CD8-positive, alpha-beta memory T cell (primary cell): ENCODE measurements around the gene EPHA4. TPM values are rescaled to one million over a fixed set of nuclear protein-coding genes. Genes with fewer than 3 reads are reported as not detected.

ENCODE experiments used
- CTCF ChIA-PET: fragments of 350-600 bp; sonication (Branson Sonifier 250); formaldehyde crosslinking; loops from one replicate; lab custom pipeline; 2021; ENCODE audit warnings: antibody characterized with exemption; lab: Charles Lee
- POLR2A ChIA-PET: fragments of 350-600 bp; sonication (Branson Sonifier 250); formaldehyde crosslinking; loops from one replicate; lab custom pipeline; 2021; ENCODE audit warnings: antibody characterized with exemption; lab: Charles Lee
- DNase-seq, 5 donors: peaks; one replicate each; pipeline versions ENCODE4 v3.0.0 to v3.0.0-alpha.2; 2020 to 2022; ENCODE audit warnings: mixed read lengths in 1 of 5
- H3K27ac ChIP-seq: one replicate; pipeline ENCODE4 v1.7.0; 2013; ENCODE audit warnings: low read depth, mild to moderate bottlenecking, low read length, moderate library complexity
- H3K27me3 ChIP-seq: 2 replicates; pipeline ENCODE4 v1.7.0; 2013; ENCODE audit warnings: low read length, mild to moderate bottlenecking; ENCODE audit not compliant: insufficient read depth, poor library complexity, severe bottlenecking
- H3K36me3 ChIP-seq: 2 replicates; pipeline ENCODE4 v1.7.0; 2013; ENCODE audit warnings: mild to moderate bottlenecking, low read length, moderate library complexity; ENCODE audit not compliant: insufficient read depth
- H3K4me1 ChIP-seq: 2 replicates; pipeline ENCODE4 v1.7.0; 2013; ENCODE audit warnings: mild to moderate bottlenecking, low read length, moderate library complexity; ENCODE audit not compliant: insufficient read depth
- H3K4me3 ChIP-seq: 2 replicates; pipeline ENCODE4 v1.7.0; 2013; ENCODE audit warnings: mild to moderate bottlenecking, low read length
- H3K9me3 ChIP-seq: 2 replicates; pipeline ENCODE4 v1.7.0; 2013; ENCODE audit warnings: mild to moderate bottlenecking, low read length
- H3K27ac Mint-ChIP-seq, 8 donors: one replicate each; pipeline ENCODE4 v1.8.0; 2020 to 2021; ENCODE audit warnings: mixed read lengths in 8 of 8, mild to moderate bottlenecking in 6 of 8, inconsistent platforms in 3 of 8, moderate library complexity in 3 of 8
- H3K27me3 Mint-ChIP-seq, 2 donors: one replicate each; pipeline ENCODE4 v1.8.0; 2020 to 2021; ENCODE audit warnings: mixed read lengths in 2 of 2, mild to moderate bottlenecking in 1 of 2, moderate library complexity in 1 of 2
- H3K36me3 Mint-ChIP-seq, 3 donors: one replicate each; pipeline ENCODE4 v1.8.0; 2020 to 2021; ENCODE audit warnings: mixed read lengths in 3 of 3, inconsistent platforms in 1 of 3, mild to moderate bottlenecking in 1 of 3
- H3K4me1 Mint-ChIP-seq, 3 donors: one replicate each; pipeline ENCODE4 v1.8.0; 2020 to 2021; ENCODE audit warnings: mixed read lengths in 3 of 3, inconsistent platforms in 1 of 3, mild to moderate bottlenecking in 1 of 3
- H3K4me3 Mint-ChIP-seq, 7 donors: one replicate each; pipeline ENCODE4 v1.8.0; 2020 to 2021; ENCODE audit warnings: mixed read lengths in 7 of 7, mild to moderate bottlenecking in 6 of 7, moderate library complexity in 4 of 7, inconsistent platforms in 2 of 7
- H3K9me3 Mint-ChIP-seq, 5 donors: one replicate each; pipeline ENCODE4 v1.8.0; 2020 to 2022; ENCODE audit warnings: mixed read lengths in 5 of 5, mild to moderate bottlenecking in 3 of 5, moderate library complexity in 2 of 5, inconsistent platforms in 1 of 5
- polyA plus RNA-seq: library from polyadenylated mRNA; unstranded; fragments of 300-500 nt; fragmentation: Illumina TruSeq; gene quantifications from one replicate; pipeline ENCODE4 v1.2.3, GENCODE V29; 2021
- total RNA-seq, 2 experiments: library from RNA; stranded (reverse); gene quantifications; one replicate each; pipeline ENCODE4 v1.2.3, GENCODE V29; 2021

The EPHA4 gene
- total and polyA plus RNA-seq, 3 experiments from 2014 or later, result 7.8 to 19.3 (median 10.2) TPM

- CTCF ChIA-PET, result no interaction called here
- no peaks in the 10 kb centered on the region for H3K27me3 ChIP-seq
- no peaks in the 10 kb centered on the region for H3K4me1 ChIP-seq
- no peak overlapping the region for H3K4me3 ChIP-seq
- Mint-ChIP-seq H3K4me1 (no peaks in the 10 kb centered on the region), H3K4me3 (no peak overlapping the region), H3K9me3 (no peaks in the 10 kb centered on the region), H3K36me3 (peaks cover 15 to 76% (median 32%) of the 10 kb centered on the region in 3 donors), H3K27ac (no peak overlapping the region), H3K27me3 (no peaks in the 10 kb centered on the region)
- H3K27ac ChIP-seq, result no peak overlapping the region
- POLR2A ChIA-PET, result no interaction called here
- no peak for DNase-seq
- no peaks in the 10 kb centered on the region for H3K9me3 ChIP-seq
- H3K36me3 ChIP-seq, result no peaks in the 10 kb centered on the region
Measured at GRCh38 chr2:221434142-221434541, 138.0 kb downstream of the EPHA4 start.

DNA sequence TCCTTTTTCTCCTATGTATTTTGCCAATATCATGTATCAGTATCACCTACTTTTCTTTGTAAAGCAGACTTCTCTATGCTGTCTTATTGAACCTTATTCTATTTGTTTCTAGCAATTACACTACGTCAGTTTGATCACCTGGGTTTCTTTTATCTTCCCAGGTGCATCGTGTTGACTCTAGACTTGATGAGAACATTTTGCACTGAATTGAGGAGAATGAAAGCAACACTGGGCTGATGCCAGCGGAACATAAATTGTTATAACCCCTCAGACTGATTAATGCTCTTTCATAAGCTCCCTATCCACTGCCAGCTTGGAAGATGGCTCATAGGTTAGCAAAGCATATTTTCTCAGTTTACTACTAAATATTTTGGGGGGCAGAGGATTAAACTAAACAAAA lies 140.6 kb downstream of the EPHA4 start:
- ChIA-PET CTCF (no interaction called here), POLR2A (interaction anchor here (0.6 kb wide), 1 partner anchor 77 kb away, joined by 4 read pairs; no protein-coding TSS in a partner anchor)
- H3K27me3 Mint-ChIP-seq, result no peaks in the 10 kb centered on the region
- no peak overlapping the region for H3K27ac ChIP-seq
- H3K4me1 Mint-ChIP-seq, result no peaks in the 10 kb centered on the region
- H3K36me3 ChIP-seq, result no peaks in the 10 kb centered on the region
- H3K4me1 ChIP-seq, result no peaks in the 10 kb centered on the region
- H3K4me3 Mint-ChIP-seq, result no peak overlapping the region
- no peaks in the 10 kb centered on the region for H3K9me3 ChIP-seq
- H3K27me3 ChIP-seq, result no peaks in the 10 kb centered on the region
- no peaks in the 10 kb centered on the region for H3K9me3 Mint-ChIP-seq
- H3K4me3 ChIP-seq, result no peak overlapping the region
- no peak for DNase-seq
- no peak overlapping the region for H3K27ac Mint-ChIP-seq
- peaks cover 15 to 73% (median 29%) of the 10 kb centered on the region in 3 donors for H3K36me3 Mint-ChIP-seq

DNA sequence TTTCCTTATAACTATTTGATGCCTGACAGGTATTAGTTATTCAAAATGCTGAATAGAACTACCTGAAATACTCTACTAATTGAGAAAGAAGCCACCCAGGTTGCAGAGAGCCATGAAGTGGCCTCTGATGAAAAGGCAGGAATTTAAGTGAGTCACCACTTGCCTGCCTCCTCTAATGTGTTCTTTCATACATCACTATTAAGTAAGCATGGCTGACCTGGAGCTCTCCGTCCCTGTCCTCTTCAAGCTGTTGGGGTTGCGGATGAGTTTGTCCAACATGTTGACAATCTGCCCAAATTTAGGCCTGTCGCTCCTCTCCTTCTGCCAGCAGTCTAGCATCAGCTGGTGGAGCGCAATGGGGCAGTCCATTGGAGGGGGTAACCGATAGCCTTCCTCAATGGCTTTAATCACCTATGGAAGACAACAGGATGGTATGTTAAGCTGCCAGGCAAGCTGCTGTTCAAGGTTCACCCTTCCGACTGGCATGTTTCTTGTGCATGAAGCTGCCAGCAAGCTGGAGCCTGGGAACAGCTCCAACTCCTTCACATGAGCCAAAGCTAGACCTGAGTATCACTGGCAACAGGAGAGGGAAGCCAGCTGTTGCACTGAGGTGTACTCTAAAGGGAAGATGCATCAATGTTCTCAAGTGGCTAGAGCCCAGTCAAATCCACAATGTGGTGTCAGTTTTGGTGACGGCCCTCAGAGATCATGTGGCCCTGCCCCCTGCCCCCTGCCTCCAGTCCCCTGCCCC lies 142.2 kb downstream of the EPHA4 start:
- Histone ChIP-seq H3K4me1 (no peaks in the 10 kb centered on the region), H3K27ac (no peak overlapping the region), H3K9me3 (no peaks in the 10 kb centered on the region), H3K36me3 (no peaks in the 10 kb centered on the region), H3K4me3 (no peak overlapping the region), H3K27me3 (no peaks in the 10 kb centered on the region)
- ChIA-PET CTCF (no interaction called here), POLR2A (no interaction called here)
- no peak for DNase-seq
- Mint-ChIP-seq H3K36me3 (peaks cover 21 to 73% (median 30%) of the 10 kb centered on the region in 3 donors), H3K27me3 (no peaks in the 10 kb centered on the region), H3K27ac (no peak overlapping the region), H3K9me3 (no peaks in the 10 kb centered on the region), H3K4me3 (no peak overlapping the region), H3K4me1 (peaks cover 0 to 5% (median 0%) of the 10 kb centered on the region in 3 donors)

- H3K9me3 Mint-ChIP-seq, result no peaks in the 10 kb centered on the region
- no peak overlapping the region for H3K27ac ChIP-seq
- peaks cover 22 to 73% (median 29%) of the 10 kb centered on the region in 3 donors for H3K36me3 Mint-ChIP-seq
- DNase-seq, result no peak
- ChIA-PET POLR2A (interaction anchor here (0.6 kb wide), 1 partner anchor 61 kb away, joined by 4 read pairs; no protein-coding TSS in a partner anchor), CTCF (interaction anchor here (1.1 kb wide), 1 partner anchor 15 kb away, joined by 3 read pairs; no protein-coding TSS in a partner anchor)
- no peaks in the 10 kb centered on the region for H3K4me1 ChIP-seq
- H3K36me3 ChIP-seq, result no peaks in the 10 kb centered on the region
- no peaks in the 10 kb centered on the region for H3K27me3 ChIP-seq
- H3K4me1 Mint-ChIP-seq, result peaks cover 0 to 8% (median 0%) of the 10 kb centered on the region in 3 donors
- H3K27me3 Mint-ChIP-seq, result no peaks in the 10 kb centered on the region
- no peak overlapping the region for H3K4me3 ChIP-seq
- peak overlapping the region in 2 of 8 donors; percentile 27 to 61 for H3K27ac Mint-ChIP-seq
- no peaks in the 10 kb centered on the region for H3K9me3 ChIP-seq
- no peak overlapping the region for H3K4me3 Mint-ChIP-seq
Measured at GRCh38 chr2:221428896-221429295, 143.2 kb downstream of the EPHA4 start.

GRCh38 chr2:221426929-221427328 lies 145.2 kb downstream of the EPHA4 start:
- H3K27ac Mint-ChIP-seq, result peak overlapping the region in 3 of 8 donors; percentile 44 to 61 (median 51)
- CTCF ChIA-PET, result no interaction called here

GRCh38 chr2:221425891-221426290 lies 146.2 kb downstream of the EPHA4 start:
- H3K27me3 ChIP-seq, result no peaks in the 10 kb centered on the region
- Mint-ChIP-seq H3K36me3 (peaks cover 12 to 68% (median 24%) of the 10 kb centered on the region in 3 donors), H3K9me3 (no peaks in the 10 kb centered on the region), H3K27ac (peak overlapping the region in 1 of 8 donors; percentile 64), H3K4me3 (no peak overlapping the region), H3K27me3 (no peaks in the 10 kb centered on the region), H3K4me1 (peaks cover 3 to 16% (median 12%) of the 10 kb centered on the region in 3 donors)
- no peaks in the 10 kb centered on the region for H3K36me3 ChIP-seq
- H3K9me3 ChIP-seq, result no peaks in the 10 kb centered on the region
- POLR2A ChIA-PET, result no interaction called here
- H3K4me3 ChIP-seq, result no peak overlapping the region
- no peak for DNase-seq
- CTCF ChIA-PET, result no interaction called here
- H3K4me1 ChIP-seq, result peaks cover 2% of the 10 kb centered on the region
- no peak overlapping the region for H3K27ac ChIP-seq

More at GRCh38 chr2:221426929-221427328, 145.2 kb downstream of the EPHA4 start:
- Mint-ChIP-seq H3K36me3 (peaks cover 12 to 71% (median 27%) of the 10 kb centered on the region in 3 donors), H3K27me3 (no peaks in the 10 kb centered on the region), H3K9me3 (no peaks in the 10 kb centered on the region), H3K4me3 (no peak overlapping the region), H3K4me1 (peaks cover 3 to 8% (median 7%) of the 10 kb centered on the region in 3 donors)
- POLR2A ChIA-PET, result no interaction called here
- no peak overlapping the region for H3K27ac ChIP-seq
- no peak for DNase-seq
- H3K9me3 ChIP-seq, result no peaks in the 10 kb centered on the region
- H3K4me1 ChIP-seq, result no peaks in the 10 kb centered on the region
- H3K36me3 ChIP-seq, result no peaks in the 10 kb centered on the region
- H3K4me3 ChIP-seq, result no peak overlapping the region
- no peaks in the 10 kb centered on the region for H3K27me3 ChIP-seq

DNA sequence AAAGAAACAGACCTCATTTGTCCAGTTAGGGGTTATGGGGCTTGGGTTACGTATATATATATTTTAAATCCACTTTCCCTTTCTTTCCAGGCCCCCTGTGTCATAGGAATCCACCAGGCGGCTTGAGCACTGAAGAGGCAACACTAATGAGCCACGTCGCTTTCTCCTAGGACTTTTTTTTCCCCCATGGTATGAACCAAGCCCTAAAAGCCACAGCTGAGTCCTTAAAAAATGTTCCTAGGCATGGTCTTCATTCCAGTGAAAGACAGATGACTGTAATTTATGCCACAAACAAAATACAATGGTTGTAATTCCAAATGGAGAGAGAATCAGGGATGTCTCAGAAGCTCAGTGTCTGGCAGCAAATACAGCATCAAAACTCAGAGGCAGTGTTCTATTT lies 146.8 kb downstream of the EPHA4 start:
- ChIA-PET CTCF (no interaction called here), POLR2A (no interaction called here)
- H3K4me3 Mint-ChIP-seq, result no peak overlapping the region
- H3K4me1 ChIP-seq, result peaks cover 8% of the 10 kb centered on the region
- H3K36me3 Mint-ChIP-seq, result peaks cover 12 to 70% (median 25%) of the 10 kb centered on the region in 3 donors
- H3K9me3 Mint-ChIP-seq, result no peaks in the 10 kb centered on the region
- H3K36me3 ChIP-seq, result no peaks in the 10 kb centered on the region
- peaks cover 8 to 21% (median 17%) of the 10 kb centered on the region in 3 donors for H3K4me1 Mint-ChIP-seq
- H3K27ac ChIP-seq, result no peak overlapping the region
- no peak for DNase-seq
- H3K27me3 Mint-ChIP-seq, result no peaks in the 10 kb centered on the region
- H3K27me3 ChIP-seq, result no peaks in the 10 kb centered on the region
- H3K27ac Mint-ChIP-seq, result peak overlapping the region in 3 of 8 donors; percentile 2 to 64 (median 29)
- no peaks in the 10 kb centered on the region for H3K9me3 ChIP-seq
- H3K4me3 ChIP-seq, result no peak overlapping the region

DNA sequence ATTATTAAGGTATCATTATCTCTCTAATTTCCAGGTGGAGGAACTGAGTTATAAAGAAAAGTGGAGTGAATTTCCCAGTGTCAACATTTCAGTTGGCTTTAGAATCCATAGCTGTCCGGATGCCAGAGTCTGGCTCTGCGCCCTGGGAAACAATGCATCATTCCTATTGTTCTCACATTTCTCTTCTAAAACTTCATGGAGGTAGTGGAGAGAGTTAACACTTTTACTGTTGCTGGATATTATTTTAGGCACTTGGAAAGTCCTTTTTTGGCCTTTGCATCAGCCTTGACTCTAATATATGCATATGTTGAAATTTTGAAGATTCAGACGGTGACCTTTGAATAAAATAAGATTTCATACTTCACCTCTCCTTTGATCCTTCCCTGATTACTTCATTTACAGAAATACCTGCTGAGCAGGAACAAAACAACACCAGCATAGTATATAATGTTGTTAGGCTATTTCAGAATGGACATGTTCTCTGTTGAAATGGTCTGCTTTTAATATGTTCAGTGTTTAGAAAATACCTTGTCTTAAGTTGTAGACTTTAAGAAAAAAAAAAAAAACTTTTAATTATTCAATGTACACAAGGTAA lies 148.8 kb downstream of the EPHA4 start:
- H3K27ac ChIP-seq, result no peak overlapping the region
- POLR2A ChIA-PET, result no interaction called here
- H3K27ac Mint-ChIP-seq, result peak overlapping the region in 1 of 8 donors; percentile 39
- no peak overlapping the region for H3K4me3 ChIP-seq
- CTCF ChIA-PET, result no interaction called here
- peaks cover 21 to 32% (median 31%) of the 10 kb centered on the region in 3 donors for H3K4me1 Mint-ChIP-seq
- DNase-seq, result no peak
- no peaks in the 10 kb centered on the region for H3K27me3 ChIP-seq
- H3K36me3 ChIP-seq, result no peaks in the 10 kb centered on the region
- no peaks in the 10 kb centered on the region for H3K9me3 ChIP-seq
- peaks cover 16% of the 10 kb centered on the region for H3K4me1 ChIP-seq
- no peaks in the 10 kb centered on the region for H3K9me3 Mint-ChIP-seq
- H3K36me3 Mint-ChIP-seq, result peaks cover 13 to 64% (median 31%) of the 10 kb centered on the region in 3 donors
- H3K27me3 Mint-ChIP-seq, result no peaks in the 10 kb centered on the region
- no peak overlapping the region for H3K4me3 Mint-ChIP-seq
